ENCODE data around the gene DNAL4.

DNAL4 gene

GRCh38 chr22:38751066-38751421 is 42.9 kb downstream of the DNAL4 start:
- no peak overlapping the region for H3K4me2 ChIP-seq (ENCODE audit: low read length)
- no peak overlapping the region for H3K9ac ChIP-seq (ENCODE audit: low read length)
- no peak overlapping the region for H3K27ac ChIP-seq (ENCODE audit: low read length)
- peaks cover 21% of the 10 kb centered on the region for H3K79me2 ChIP-seq (ENCODE audit: low read length)
- peaks cover 63% of the 10 kb centered on the region for H3K36me3 ChIP-seq (replicated peaks; ENCODE audit: low read depth, low read length)
- no peaks in the 10 kb centered on the region for H3K9me3 ChIP-seq (ENCODE audit: insufficient read depth, low read length)
- no peak overlapping the region for H3K4me3 ChIP-seq (ENCODE audit: low read length)
- H3K27me3 ChIP-seq (ENCODE audit: low read depth, low read length), result no peaks in the 10 kb centered on the region
- TF ChIP-seq EZH2phosphoT487 (IDR thresholded peaks at IDR 0.05; ENCODE audit: low read depth) (no peak), CTCF (IDR thresholded peaks at IDR 0.05; ENCODE audit: low read depth, low read length) (no peak)
- peaks cover 6% of the 10 kb centered on the region for H4K20me1 ChIP-seq (ENCODE audit: insufficient read depth, low read length)
- peaks cover 21% of the 10 kb centered on the region for H3K4me1 ChIP-seq (ENCODE audit: low read length)
- H2AFZ ChIP-seq (ENCODE audit: low read depth, low read length), result no peak overlapping the region

GRCh38 chr22:38750638-38751037 is 43.3 kb downstream of the DNAL4 start:
- TF ChIP-seq EZH2phosphoT487 (IDR thresholded peaks at IDR 0.05; ENCODE audit: low read depth) (no peak), CTCF (IDR thresholded peaks at IDR 0.05; ENCODE audit: low read depth, low read length) (no peak)
- H4K20me1 ChIP-seq (ENCODE audit: insufficient read depth, low read length), result peaks cover 6% of the 10 kb centered on the region
- H3K4me3 ChIP-seq (ENCODE audit: low read length), result no peak overlapping the region
- no peaks in the 10 kb centered on the region for H3K9me3 ChIP-seq (ENCODE audit: insufficient read depth, low read length)
- no peak overlapping the region for H3K4me2 ChIP-seq (ENCODE audit: low read length)
- H3K36me3 ChIP-seq (replicated peaks; ENCODE audit: low read depth, low read length), result peaks cover 67% of the 10 kb centered on the region
- H3K9ac ChIP-seq (ENCODE audit: low read length), result no peak overlapping the region
- H3K27ac ChIP-seq (ENCODE audit: low read length), result no peak overlapping the region
- peaks cover 21% of the 10 kb centered on the region for H3K79me2 ChIP-seq (ENCODE audit: low read length)
- H2AFZ ChIP-seq (ENCODE audit: low read depth, low read length), result no peak overlapping the region
- H3K4me1 ChIP-seq (ENCODE audit: low read length), result peaks cover 21% of the 10 kb centered on the region
- no peaks in the 10 kb centered on the region for H3K27me3 ChIP-seq (ENCODE audit: low read depth, low read length)

GRCh38 chr22:38750104-38750503 is 43.8 kb downstream of the DNAL4 start:
- Histone ChIP-seq H3K27me3 (ENCODE audit: low read depth, low read length) (no peaks in the 10 kb centered on the region), H3K27ac (ENCODE audit: low read length) (no peak overlapping the region), H3K4me3 (ENCODE audit: low read length) (no peak overlapping the region), H3K4me1 (ENCODE audit: low read length) (peaks cover 21% of the 10 kb centered on the region), H3K79me2 (ENCODE audit: low read length) (peaks cover 16% of the 10 kb centered on the region), H3K36me3 (replicated peaks; ENCODE audit: low read depth, low read length) (peaks cover 72% of the 10 kb centered on the region), H3K4me2 (ENCODE audit: low read length) (no peak overlapping the region), H4K20me1 (ENCODE audit: insufficient read depth, low read length) (peaks cover 6% of the 10 kb centered on the region), H3K9ac (ENCODE audit: low read length) (no peak overlapping the region), H2AFZ (ENCODE audit: low read depth, low read length) (no peak overlapping the region), H3K9me3 (ENCODE audit: insufficient read depth, low read length) (no peaks in the 10 kb centered on the region)
- TF ChIP-seq EZH2phosphoT487 (IDR thresholded peaks at IDR 0.05; ENCODE audit: low read depth) (no peak), CTCF (IDR thresholded peaks at IDR 0.05; ENCODE audit: low read depth, low read length) (no peak)

GRCh38 chr22:38748487-38749136 is 45.3 kb downstream of the DNAL4 start:
- H3K4me2 ChIP-seq (ENCODE audit: low read length), result no peak overlapping the region

More at GRCh38 chr22:38748487-38749136, 45.3 kb downstream of the DNAL4 start:
- H3K36me3 ChIP-seq (replicated peaks; ENCODE audit: low read depth, low read length), result peaks cover 74% of the 10 kb centered on the region
- peaks cover 3% of the 10 kb centered on the region for H3K79me2 ChIP-seq (ENCODE audit: low read length)
- H3K4me3 ChIP-seq (ENCODE audit: low read length), result no peak overlapping the region
- H3K27me3 ChIP-seq (ENCODE audit: low read depth, low read length), result no peaks in the 10 kb centered on the region
- TF ChIP-seq EZH2phosphoT487 (IDR thresholded peaks at IDR 0.05; ENCODE audit: low read depth) (no peak), CTCF (IDR thresholded peaks at IDR 0.05; ENCODE audit: low read depth, low read length) (no peak)
- H3K27ac ChIP-seq (ENCODE audit: low read length), result no peak overlapping the region
- H3K4me1 ChIP-seq (ENCODE audit: low read length), result peaks cover 11% of the 10 kb centered on the region
- H3K9me3 ChIP-seq (ENCODE audit: insufficient read depth, low read length), result no peaks in the 10 kb centered on the region
- no peak overlapping the region for H3K9ac ChIP-seq (ENCODE audit: low read length)
- H4K20me1 ChIP-seq (ENCODE audit: insufficient read depth, low read length), result no peaks in the 10 kb centered on the region
- H2AFZ ChIP-seq (ENCODE audit: low read depth, low read length), result no peak overlapping the region

All from OCI-LY3 (cell line).